ENCODE data around the gene NMBR.

The NMBR gene

GRCh38 chr6:142146828-142147662, at the start of gene NMBR, which contains the start of gene VTA1 (continued):
- TF ChIP-seq ZNF639 (tag by site-specific recombination; IDR thresholded peaks at IDR 0.05) = peak; percentile 95
- TF ChIP-seq ZNF76 (tag by site-specific recombination; IDR thresholded peaks at IDR 0.05; ENCODE audit: borderline replicate concordance, low read depth) = peak; percentile 75; the same call in 1 of the 2 replicates
- TF ChIP-seq ZBTB8A (tag by site-specific recombination; IDR thresholded peaks at IDR 0.05) = peak; percentile 65
- no peak for TF ChIP-seq RBAK (tag by site-specific recombination; IDR thresholded peaks at IDR 0.05)
- TF ChIP-seq ZFP69B (tag by site-specific recombination; IDR thresholded peaks at IDR 0.05) = peak; percentile 73; the same call in 1 of the 2 replicates
- peak; percentile 37; the same call in 1 of the 2 replicates for TF ChIP-seq ZNF121 (tag by site-specific recombination; IDR thresholded peaks at IDR 0.05)
- peak; percentile 49; the same call in 1 of the 2 replicates for TF ChIP-seq MYNN (tag by site-specific recombination; IDR thresholded peaks at IDR 0.05; ENCODE audit: borderline replicate concordance)
- TF ChIP-seq TRIM28 (IDR thresholded peaks at IDR 0.05; ENCODE audit: borderline replicate concordance, low read length) = peak; percentile 97
- TF ChIP-seq ZNF530 (tag by site-specific recombination; IDR thresholded peaks at IDR 0.05; ENCODE audit: low read depth) = no peak
- TF ChIP-seq ZNF596 (tag by site-specific recombination; IDR thresholded peaks at IDR 0.05) = 0 out of 2 replicates have a peak, but pooled peaks have one; percentile 17
- TF ChIP-seq ZBTB17 (tag by site-specific recombination; IDR thresholded peaks at IDR 0.05) = peak; percentile 95
- TF ChIP-seq ZNF580 (tag by site-specific recombination; IDR thresholded peaks at IDR 0.05) = peak; percentile 95
- TF ChIP-seq TCF7L2 (IDR thresholded peaks at IDR 0.05; ENCODE audit: borderline replicate concordance, low read depth, low read length) = no peak
- peak; percentile 43; the same call in 1 of the 2 replicates for TF ChIP-seq PRDM4 (tag by site-specific recombination; IDR thresholded peaks at IDR 0.05)
- 0 out of 2 replicates have a peak, but pooled peaks have one; percentile 50 for TF ChIP-seq OSR2 (tag by site-specific recombination; IDR thresholded peaks at IDR 0.05)
- peak; percentile 67 for TF ChIP-seq ZBTB6 (tag by site-specific recombination; IDR thresholded peaks at IDR 0.05)
- TF ChIP-seq KLF8 (tag by site-specific recombination; IDR thresholded peaks at IDR 0.05) = 0 out of 2 replicates have a peak, but pooled peaks have one; percentile 60
- TF ChIP-seq ZNF600 (tag by site-specific recombination; IDR thresholded peaks at IDR 0.05) = peak; percentile 86
- peak; percentile 46 for TF ChIP-seq ZNF449 (tag by site-specific recombination; IDR thresholded peaks at IDR 0.05)
- TF ChIP-seq ZNF132 (tag by site-specific recombination; IDR thresholded peaks at IDR 0.05; ENCODE audit: borderline replicate concordance) = no peak
- TF ChIP-seq ZNF394 (tag by site-specific recombination; IDR thresholded peaks at IDR 0.05; ENCODE audit: borderline replicate concordance) = peak; percentile 78; the same call in 1 of the 2 replicates
- peak; percentile 59; the same call in 1 of the 2 replicates for TF ChIP-seq PRDM10 (tag by site-specific recombination; IDR thresholded peaks at IDR 0.05)
- TF ChIP-seq ZNF37A (tag by site-specific recombination; IDR thresholded peaks at IDR 0.05) = no peak
- TF ChIP-seq ZEB2 (tag by site-specific recombination; IDR thresholded peaks at IDR 0.05) = peak; percentile 75; the same call in 1 of the 2 replicates
- TF ChIP-seq ZNF624 (tag by site-specific recombination; IDR thresholded peaks at IDR 0.05) = no peak
- peak; percentile 30; the same call in 1 of the 2 replicates for TF ChIP-seq KLF7 (tag by site-specific recombination; IDR thresholded peaks at IDR 0.05; ENCODE audit: borderline replicate concordance)
- TF ChIP-seq ZNF664 (tag by site-specific recombination; IDR thresholded peaks at IDR 0.05) = peak; percentile 32; the same call in 1 of the 2 replicates
- no peak for TF ChIP-seq ZNF133 (tag by site-specific recombination; IDR thresholded peaks at IDR 0.05)
- peak; percentile 89 for TF ChIP-seq ZNF610 (tag by site-specific recombination; IDR thresholded peaks at IDR 0.05; ENCODE audit: borderline replicate concordance)
